Liver (tissue), 9 donors: ENCODE data around the gene CHERP. TPM values are rescaled to one million over a fixed set of nuclear protein-coding genes. Genes with fewer than 3 reads are reported as not detected.
A peak's percentile ranks its signal among the peaks of the same experiment; 100 is the strongest.

Source experiments
- DNase-seq: peaks from one replicate; pipeline ENCODE4 v3.0.0-alpha.2; 2017; ENCODE audit warnings: low spot score
- H3K27ac ChIP-seq, 2 donors: one replicate each; pipeline ENCODE4 v1.7.0; 2013; ENCODE audit warnings: inconsistent platforms in 2 of 2, low read length in 2 of 2, control low read depth in 1 of 2, low read depth in 1 of 2, mild to moderate bottlenecking in 1 of 2
- H3K27me3 ChIP-seq, 4 donors: one replicate each; pipeline versions ENCODE4 v1.6.1 to v1.7.0; 2013; ENCODE audit warnings: low read length in 3 of 4, inconsistent platforms in 1 of 4, mild to moderate bottlenecking in 1 of 4, moderate library complexity in 1 of 4; ENCODE audit not compliant: control insufficient read depth in 4 of 4, insufficient read depth in 4 of 4
- H3K36me3 ChIP-seq, 4 donors: one replicate each; pipeline versions ENCODE4 v1.6.1 to v1.7.0; 2013; ENCODE audit warnings: low read length in 3 of 4, mild to moderate bottlenecking in 3 of 4, low read depth in 1 of 4, moderate library complexity in 1 of 4; ENCODE audit not compliant: control insufficient read depth in 4 of 4, insufficient read depth in 3 of 4
- H3K4me1 ChIP-seq, 4 donors: one replicate each; pipeline versions ENCODE4 v1.6.1 to v1.7.0; 2013; ENCODE audit warnings: low read length in 3 of 4, mild to moderate bottlenecking in 3 of 4, moderate library complexity in 1 of 4; ENCODE audit not compliant: control insufficient read depth in 4 of 4, insufficient read depth in 4 of 4
- H3K4me3 ChIP-seq, 3 donors: one replicate each; pipeline versions ENCODE4 v1.6.1 to v1.7.0; 2013; ENCODE audit warnings: low read length in 3 of 3, control low read depth in 1 of 3, low read depth in 1 of 3, mild to moderate bottlenecking in 1 of 3
- H3K9ac ChIP-seq, 2 donors: one replicate each; pipeline ENCODE4 v1.7.0; 2013; ENCODE audit warnings: low read length in 2 of 2, mild to moderate bottlenecking in 2 of 2, moderate library complexity in 2 of 2, control low read depth in 1 of 2, low read depth in 1 of 2
- H3K9me3 ChIP-seq, 4 donors: one replicate each; pipeline versions ENCODE4 v1.6.1 to v1.7.0; 2013; ENCODE audit warnings: low read length in 3 of 4; ENCODE audit not compliant: control insufficient read depth in 4 of 4
- ATF3 ChIP-seq: IDR thresholded peaks from 2 replicates; pipeline ENCODE4 v1.6.1; 2016; ENCODE audit warnings: antibody characterized with exemption
- CTCF ChIP-seq: fragments of 150-350 bp; IDR thresholded peaks from 2 replicates; pipeline ENCODE4 v1.5.1; 2017; ENCODE audit warnings: improper control_type of control experiment, low read depth, low read length; ENCODE audit not compliant: missing input control
- EGR1 ChIP-seq, 2 donors: IDR thresholded peaks; 2 replicates each; pipeline ENCODE4 v1.6.1; 2016 to 2018; ENCODE audit warnings: antibody characterized with exemption in 2 of 2, low read depth in 2 of 2
- FOXA1 ChIP-seq: IDR thresholded peaks from 2 replicates; pipeline ENCODE4 v1.6.1; 2016; ENCODE audit warnings: antibody characterized with exemption
- FOXA2 ChIP-seq: IDR thresholded peaks from 2 replicates; pipeline ENCODE4 v1.6.1; 2016; ENCODE audit warnings: antibody characterized with exemption
- GABPA ChIP-seq, 2 donors: IDR thresholded peaks in 1 of 2; conservative IDR thresholded peaks in 1 of 2; 2 replicates each; pipeline ENCODE4 v1.6.1; 2016; ENCODE audit warnings: antibody characterized with exemption in 2 of 2, mild to moderate bottlenecking in 1 of 2, moderate library complexity in 1 of 2
- HNF4A ChIP-seq, 2 donors: conservative IDR thresholded peaks; 2 replicates each; pipeline ENCODE4 v1.6.1; 2016; ENCODE audit warnings: antibody characterized with exemption in 2 of 2, mild to moderate bottlenecking in 2 of 2
- HNF4G ChIP-seq: IDR thresholded peaks from 2 replicates; pipeline ENCODE4 v1.6.1; 2016; ENCODE audit warnings: antibody characterized with exemption
- JUND ChIP-seq, 2 donors: IDR thresholded peaks; 2 replicates each; pipeline ENCODE4 v1.6.1; 2016; ENCODE audit warnings: antibody characterized with exemption in 2 of 2
- MAX ChIP-seq: IDR thresholded peaks from 2 replicates; pipeline ENCODE4 v1.6.1; 2016; ENCODE audit warnings: antibody characterized with exemption
- NR2F2 ChIP-seq: IDR thresholded peaks from 2 replicates; pipeline ENCODE4 v1.6.1; 2016; ENCODE audit warnings: antibody characterized with exemption
- RAD21 ChIP-seq, 2 donors: IDR thresholded peaks; 2 replicates each; pipeline ENCODE4 v1.6.1; 2016; ENCODE audit warnings: antibody characterized with exemption in 2 of 2, mild to moderate bottlenecking in 2 of 2
- REST ChIP-seq: IDR thresholded peaks from 2 replicates; pipeline ENCODE4 v1.6.1; 2016; ENCODE audit warnings: antibody characterized with exemption, mild to moderate bottlenecking
- RXRA ChIP-seq, 2 donors: IDR thresholded peaks; 2 replicates each; pipeline ENCODE4 v1.6.1; 2017 to 2018; ENCODE audit warnings: antibody characterized with exemption in 2 of 2, mild to moderate bottlenecking in 1 of 2
- SP1 ChIP-seq: IDR thresholded peaks from 2 replicates; pipeline ENCODE4 v1.6.1; 2018; ENCODE audit warnings: antibody characterized with exemption, mild to moderate bottlenecking
- TAF1 ChIP-seq: conservative IDR thresholded peaks from 2 replicates; pipeline ENCODE4 v1.6.1; 2016; ENCODE audit warnings: antibody characterized with exemption, mild to moderate bottlenecking
- YY1 ChIP-seq: IDR thresholded peaks from 2 replicates; pipeline ENCODE4 v1.6.1; 2016; ENCODE audit warnings: antibody characterized with exemption, mild to moderate bottlenecking
- ZBTB33 ChIP-seq: IDR thresholded peaks from 2 replicates; pipeline ENCODE4 v1.6.1; 2016; ENCODE audit warnings: antibody characterized with exemption
- WGBS: extraction: QIAGEN DNeasy Blood & Tissue Kit; methylation state at CpG from one replicate; pipeline ENCODE4 v1.1.7; 2013; 5-methylcytosine and 5-hydroxymethylcytosine counted together
- polyA plus RNA-seq, 2 donors: library from polyadenylated mRNA; stranded (reverse) in 1 of 2; unstranded in 1 of 2; fragments of 200-250 nt in 1 of 2; fragments of >200 nt in 1 of 2; fragmentation: Nextera tagmentation in 1 of 2; extraction: Ambion mirVana in 1 of 2; gene quantifications; one replicate each; pipeline versions ENCODE4 v1.2.1 to v1.2.3, GENCODE V29; 2013 to 2015
- total RNA-seq, 2 donors: library from RNA; depleted of rRNA; stranded (reverse); fragments of >200 nt; gene quantifications; one replicate each; pipeline ENCODE4 v1.2.3, GENCODE V29; 2014
- donor health status: healthy.
- donor health status: healthy.
- donor health status: healthy.
- donor health status: healthy.
- donor health status: healthy.

The CHERP gene
- total and polyA plus RNA-seq, 4 donors = 8.5 to 14.0 (median 9.0) TPM

GRCh38 chr19:16586991-16587832, 45.0 kb upstream of the CHERP start:
- 74% methylated on average over 20 of the region's 20 CpGs for WGBS
- Histone ChIP-seq H3K36me3 (no peaks in the 10 kb centered on the region), H3K27me3 (no peaks in the 10 kb centered on the region), H3K9ac (no peak overlapping the region), H3K4me3 (no peak overlapping the region), H3K9me3 (no peaks in the 10 kb centered on the region), H3K4me1 (peaks cover 13 to 57% (median 28%) of the 10 kb centered on the region in 4 donors), H3K27ac (peak overlapping the region in 1 of 2 donors; percentile 2)
- no peak for TF ChIP-seq GABPA (IDR thresholded peaks at IDR 0.05 in 1 of 2, conservative IDR thresholded peaks at IDR 0.05 in 1 of 2)
- no peak for TF ChIP-seq FOXA2
- TF ChIP-seq ZBTB33 = no peak
- no peak for TF ChIP-seq ATF3
- no peak for TF ChIP-seq MAX
- TF ChIP-seq NR2F2 = no peak
- DNase-seq = no peak

- peak overlapping the region in 1 of 2 donors; percentile 14 for H3K27ac ChIP-seq
- no peaks in the 10 kb centered on the region for H3K9me3 ChIP-seq
- 94% methylated on average over 9 of the region's 9 CpGs for WGBS
- peaks cover 13 to 58% (median 32%) of the 10 kb centered on the region in 4 donors for H3K4me1 ChIP-seq
- H3K27me3 ChIP-seq = no peaks in the 10 kb centered on the region
- no peak for TF ChIP-seq NR2F2
- TF ChIP-seq YY1 = no peak
- no peak for TF ChIP-seq FOXA2
- no peak for TF ChIP-seq ZBTB33
- TF ChIP-seq SP1 = no peak
- no peak for TF ChIP-seq RAD21 (IDR thresholded peaks at IDR 0.05)
- TF ChIP-seq REST = no peak
- no peak for TF ChIP-seq FOXA1
- no peak for TF ChIP-seq EGR1 (IDR thresholded peaks at IDR 0.05; ENCODE audit: low read depth in 2 of 2)
- TF ChIP-seq ATF3 = no peak
- TF ChIP-seq HNF4A (conservative IDR thresholded peaks at IDR 0.05) = no peak
- no peak for TF ChIP-seq CTCF
- TF ChIP-seq JUND (IDR thresholded peaks at IDR 0.05) = no peak
- TF ChIP-seq GABPA (IDR thresholded peaks at IDR 0.05 in 1 of 2, conservative IDR thresholded peaks at IDR 0.05 in 1 of 2) = no peak
- TF ChIP-seq MAX = no peak
- no peak for TF ChIP-seq HNF4G
- TF ChIP-seq RXRA (IDR thresholded peaks at IDR 0.05) = no peak
- no peak for TF ChIP-seq TAF1
- no peak overlapping the region for H3K4me3 ChIP-seq
- no peak overlapping the region for H3K9ac ChIP-seq
- H3K36me3 ChIP-seq = no peaks in the 10 kb centered on the region
- no peak for DNase-seq
These were observed 44.2 kb upstream of the CHERP start for GRCh38 chr19:16586477-16586871.
